Stimulated activated CD8-positive, alpha-beta memory T cell treated with anti-CD3 and anti-CD28 coated beads, Interleukin-7, amount 100 ng/mL, for 4 hours (primary cell): Measurements from ENCODE around the gene HRC.
"Not testable (repeated sequence)": the region's sequence is repeated elsewhere in the genome, so short reads cannot be mapped to it uniquely, and the experiment has no call there.

Source experiments
- DNase-seq, 2 donors: peaks; one replicate each; pipeline ENCODE4 v3.0.0-alpha.2; 2020; ENCODE audit warnings: low read depth in 2 of 2

Gene HRC

DNA sequence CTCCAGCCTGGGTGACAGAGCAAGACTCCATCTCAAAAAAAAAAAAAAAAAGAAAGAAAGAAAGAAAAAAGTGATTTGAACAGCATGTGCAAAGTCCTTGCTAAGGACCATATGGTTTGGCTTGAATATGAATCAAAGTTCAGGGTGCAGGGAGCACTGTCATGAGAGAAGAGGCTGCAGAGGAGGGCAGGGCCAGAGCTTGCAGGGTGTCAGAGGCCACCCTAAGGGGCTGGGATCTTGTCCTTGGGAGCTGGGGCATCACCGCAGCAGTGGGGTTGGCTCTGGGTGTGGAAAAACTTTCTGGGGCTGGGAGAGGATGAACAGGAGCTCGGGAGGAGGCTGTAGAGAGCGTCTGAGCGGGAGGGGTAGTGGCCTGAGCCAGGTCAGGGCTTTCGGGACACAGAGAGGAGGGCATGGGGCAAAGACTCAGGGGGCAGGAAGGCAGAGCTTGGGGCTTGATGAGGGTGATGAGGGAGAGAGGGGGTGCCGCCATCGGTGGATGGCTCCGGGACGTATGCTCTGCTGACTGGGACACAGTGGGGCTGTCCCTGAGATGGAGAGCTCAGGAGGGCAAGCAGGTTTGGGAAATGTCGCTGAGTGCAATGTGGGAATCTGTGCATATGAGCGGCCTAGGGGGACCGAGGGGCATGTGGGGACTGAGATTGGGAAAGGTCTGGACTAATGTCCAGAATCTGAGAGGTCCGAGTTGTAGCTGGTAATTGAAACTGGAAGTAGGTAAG lies 5.4 kb upstream of the HRC start:
- DNase-seq = no peak

GRCh38 chr19:49157445-49158224 lies 2.4 kb upstream of the HRC start, which contains the start of gene TRPM4:
TRPM4 (plus strand) TSS chr19:49157792; CDS start chr19:49157867, 75 bp downstream.
- no peak for DNase-seq

GRCh38 chr19:49155820-49156346 lies 687 bp upstream of the HRC start:
- no peak for DNase-seq

DNA sequence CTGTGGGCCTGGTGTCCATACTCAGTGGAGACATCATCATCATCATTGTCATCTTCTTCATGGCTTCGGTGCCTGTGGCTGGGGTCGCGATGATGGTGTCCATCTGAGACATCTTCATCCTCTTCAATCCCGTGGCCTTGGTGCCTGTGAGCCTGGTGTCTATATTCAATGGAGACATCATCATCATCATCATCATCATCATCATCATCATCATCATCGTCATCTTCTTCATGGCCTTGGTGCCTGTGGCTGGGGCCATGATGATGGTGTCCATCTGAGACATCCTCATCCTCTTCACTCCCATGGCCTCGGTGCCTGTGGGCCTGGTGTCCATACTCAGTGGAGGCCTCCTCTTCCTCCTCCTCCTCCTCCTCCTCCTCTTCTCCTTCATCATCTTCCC lies 917 bp downstream of the HRC start:
- DNase-seq = no peak

DNA sequence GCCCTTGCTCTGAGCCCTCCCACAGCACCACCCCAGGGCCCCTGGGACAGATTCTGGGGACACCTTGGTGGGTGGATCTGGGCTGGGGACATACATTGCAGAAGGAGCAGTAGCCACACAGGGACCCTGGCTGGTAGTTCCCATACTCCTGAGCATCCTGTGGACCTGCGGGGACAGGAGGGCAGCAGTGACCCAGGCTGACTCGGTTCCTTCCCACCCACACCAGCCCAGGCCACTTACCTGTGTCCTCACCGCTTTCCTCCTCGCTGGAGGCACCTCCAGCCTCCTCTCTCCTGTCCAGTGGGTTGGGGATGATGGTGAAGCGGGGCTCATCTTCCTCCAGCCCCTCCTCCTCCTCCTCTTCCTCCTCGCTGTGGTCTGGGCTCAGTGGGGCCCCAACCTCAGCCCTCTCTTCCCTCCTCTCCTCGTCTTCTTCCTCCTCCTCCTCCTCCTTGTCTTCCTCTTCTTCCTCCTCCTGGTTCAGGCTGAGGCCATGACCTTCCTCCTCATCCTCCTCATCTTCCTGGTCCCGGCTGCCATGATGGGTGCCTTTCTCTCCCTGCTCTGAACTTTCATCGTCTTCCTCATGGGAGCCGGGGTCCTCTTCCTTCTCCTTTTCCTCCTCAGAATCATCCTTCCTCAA lies 1.9 kb downstream of the HRC start:
- no peak for DNase-seq

- no peak for DNase-seq
Measured at GRCh38 chr19:49152119-49152550, 3.1 kb downstream of the HRC start.

GRCh38 chr19:49151267-49152118 lies 3.7 kb downstream of the HRC start:
- no peak for DNase-seq

- no peak for DNase-seq
Measured at GRCh38 chr19:49150944-49151243, 4.3 kb downstream of the HRC start.

GRCh38 chr19:49150106-49150943 lies 4.9 kb downstream of the HRC start:
- peak in 1 of 2 donors; percentile 17 for DNase-seq

DNA sequence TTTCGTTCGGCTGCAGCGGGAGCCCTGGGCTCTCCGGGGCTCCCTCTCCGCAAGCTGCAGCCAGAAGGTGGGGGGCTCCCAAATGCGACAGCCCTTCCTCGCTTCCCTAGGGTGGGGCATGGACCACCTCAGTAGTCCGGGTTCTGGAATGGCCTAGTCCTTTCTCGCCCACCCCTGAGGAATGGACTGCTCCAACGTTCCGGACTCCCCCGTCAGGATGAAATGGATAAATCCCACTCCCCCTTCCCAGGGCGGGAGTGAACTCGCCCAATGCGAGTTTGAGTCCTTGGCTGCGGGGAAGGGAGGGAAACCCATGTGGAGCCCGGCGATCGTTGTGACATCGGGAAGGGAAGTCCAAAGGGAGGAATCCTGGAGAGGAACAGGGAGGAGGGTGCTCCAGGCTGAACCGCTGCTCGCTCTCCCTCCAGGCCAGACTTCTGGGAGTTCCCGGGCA lies 5.5 kb downstream of the HRC start:
- no peak for DNase-seq

- DNase-seq = peak; percentile 58 to 61
Measured at GRCh38 chr19:49148784-49149651, 6.2 kb downstream of the HRC start.

GRCh38 chr19:49148044-49148682 lies 7.0 kb downstream of the HRC start:
- DNase-seq = no peak

DNA sequence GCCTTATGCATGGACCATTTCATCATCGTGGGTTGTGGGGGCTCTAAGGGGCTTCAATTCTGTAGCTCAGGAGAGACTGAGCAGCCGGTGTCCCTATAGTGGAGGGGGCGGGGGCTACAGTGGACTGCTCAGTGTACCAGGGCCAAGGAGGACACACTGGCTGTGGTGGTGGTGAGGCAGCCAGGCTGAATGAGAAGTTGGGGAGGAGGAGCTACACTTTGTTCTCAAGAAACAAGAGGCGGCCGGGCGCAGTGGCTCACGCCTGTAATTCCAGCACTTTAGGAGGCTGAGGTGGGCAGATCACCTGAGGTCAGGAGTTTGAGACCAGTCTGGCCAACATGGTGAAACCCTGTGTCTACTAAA lies 8.8 kb downstream of the HRC start:
- DNase-seq = not testable (repeated sequence)

DNA sequence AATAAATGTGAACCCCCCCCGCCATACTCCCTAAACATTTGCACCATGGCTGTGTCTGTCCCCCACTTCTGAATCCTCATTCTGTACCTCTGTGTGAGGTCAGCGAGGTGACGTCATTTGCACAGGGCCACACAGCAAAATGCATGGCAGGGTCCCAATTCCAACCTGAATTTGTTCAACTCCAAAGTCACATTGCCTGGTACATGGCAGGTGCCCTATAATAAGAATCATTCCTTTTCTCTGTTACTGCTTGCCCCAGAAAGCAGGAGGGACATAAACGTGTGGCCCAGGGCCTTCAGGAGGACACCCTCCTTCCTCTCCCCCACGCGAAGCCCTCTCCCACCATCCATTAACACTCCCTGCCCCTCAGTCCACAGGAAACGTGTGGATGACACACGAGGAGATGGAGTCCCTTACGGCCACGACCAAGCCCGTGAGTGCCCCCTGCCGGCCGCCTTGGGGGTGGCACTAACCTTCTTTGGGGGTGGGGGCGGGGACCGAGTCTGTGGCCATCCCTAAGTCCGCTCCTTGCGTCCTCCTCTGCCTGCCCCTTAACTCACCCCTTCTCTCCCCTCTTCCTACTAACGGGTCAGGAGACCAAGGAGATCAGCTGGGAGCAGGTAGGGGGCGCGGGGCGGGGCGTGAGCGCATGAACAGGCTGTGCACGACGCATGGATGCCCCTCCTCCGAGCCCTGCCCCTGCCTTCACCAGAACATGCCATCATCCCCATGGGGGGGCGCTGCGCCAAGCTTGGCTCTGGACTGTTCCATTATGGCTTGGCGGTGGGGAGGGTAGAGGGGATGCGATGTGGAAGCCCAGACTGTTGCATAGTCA lies 9.4 kb downstream of the HRC start:
- DNase-seq = peak; percentile 48 to 49

- DNase-seq = peak; percentile 18 to 48
Measured at GRCh38 chr19:49142866-49143335, 12.3 kb downstream of the HRC start.

GRCh38 chr19:49141352-49141751 lies 13.8 kb downstream of the HRC start:
- no peak for DNase-seq

DNA sequence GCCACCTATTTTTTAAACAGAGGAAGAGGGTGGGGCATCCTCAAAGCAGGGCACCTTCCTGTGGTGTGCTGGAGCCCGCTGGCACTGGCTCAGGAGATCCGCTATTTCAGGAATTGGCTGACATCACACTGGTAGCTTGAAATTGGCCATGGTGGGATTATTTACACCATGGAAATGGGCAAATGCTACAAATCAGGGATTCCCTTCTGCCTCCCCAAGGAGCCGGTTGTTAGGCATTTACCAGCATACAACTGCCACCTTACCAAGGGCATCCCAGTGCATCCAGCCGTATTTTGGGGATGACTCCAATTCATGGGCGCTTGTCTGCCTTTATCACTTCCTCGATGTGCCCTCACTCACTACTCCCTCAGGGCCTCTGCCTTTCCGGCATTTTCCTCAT lies 14.2 kb downstream of the HRC start:
- no peak for DNase-seq

- no peak for DNase-seq
Measured at GRCh38 chr19:49136771-49137171, 18.4 kb downstream of the HRC start.
